ENCODE data around the gene ATP1A3. TPM values are rescaled to one million over a fixed set of nuclear protein-coding genes. Genes with fewer than 3 reads are reported as not detected.

Gene ATP1A3
- total and polyA plus RNA-seq, 2 donors (not counting 1 experiment from before 2014, with no cell fraction given) = 1.2 to 3.8 TPM

DNA sequence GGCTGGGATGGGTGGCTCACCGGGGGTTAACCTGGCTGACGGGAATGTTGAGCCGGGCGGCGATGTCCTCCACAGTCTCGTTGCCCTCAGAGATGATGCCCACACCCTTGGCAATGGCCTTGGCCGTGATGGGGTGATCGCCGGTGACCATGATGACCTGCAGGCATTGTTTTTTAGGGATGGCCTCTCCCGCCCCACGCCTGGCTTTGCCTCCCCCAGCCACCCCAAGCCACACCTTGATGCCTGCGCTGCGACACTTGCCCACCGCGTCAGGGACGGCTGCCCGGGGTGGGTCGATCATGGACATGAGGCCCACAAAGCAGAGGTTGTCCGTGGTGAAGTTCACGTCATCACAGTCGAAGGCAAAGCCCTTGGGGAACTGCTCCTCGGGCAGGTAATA lies 16.1 kb downstream of the ATP1A3 start:
- no peaks in the 10 kb centered on the region for H3K4me1 Mint-ChIP-seq
- H2AFZ ChIP-seq (ENCODE audit: insufficient read depth, low read depth, low read length, poor library complexity, severe bottlenecking) = no peak overlapping the region
- no peak for ATAC-seq (ENCODE audit: low read depth)
- no peak overlapping the region for H3K9ac ChIP-seq (ENCODE audit: low read length)
- no peak for DNase-seq
- no peak overlapping the region for H3K27ac ChIP-seq (ENCODE audit: low read length in 2 of 2)
- H3K9me3 Mint-ChIP-seq (ENCODE audit: insufficient read depth) = no peaks in the 10 kb centered on the region
- no peak overlapping the region for H3K4me3 ChIP-seq (ENCODE audit: control extremely low read depth in 1 of 5, extremely low read depth in 1 of 5, insufficient read depth in 1 of 5, low read depth in 2 of 5, low read length in 4 of 5)
- H3K4me3 Mint-ChIP-seq = no peak overlapping the region
- ChIA-PET CTCF (no interaction called here), POLR2A (no interaction called here)
- intact Hi-C loops (cut with micrococcal nuclease) = no loop called here
- H3K27ac Mint-ChIP-seq = no peak overlapping the region
- no peaks in the 10 kb centered on the region for H3K27me3 Mint-ChIP-seq
- H3K4me1 ChIP-seq (ENCODE audit: control insufficient read depth in 2 of 2, insufficient read depth in 2 of 2, low read length in 2 of 2) = no peaks in the 10 kb centered on the region
- no peaks in the 10 kb centered on the region for H3K36me3 ChIP-seq (replicated peaks in 1 of 2; ENCODE audit: control extremely low read depth in 1 of 2, control insufficient read depth in 1 of 2, extremely low read depth in 1 of 2, insufficient read depth in 2 of 2, low read length in 1 of 2)
- no peaks in the 10 kb centered on the region for H3K9me3 ChIP-seq (ENCODE audit: control extremely low read depth in 1 of 3, control insufficient read depth in 2 of 3, insufficient read depth in 1 of 3, low read length in 2 of 3)
- WGBS (ENCODE audit: insufficient coverage) = 97% methylated on average over 22 of the region's 22 CpGs
- H4K20me1 ChIP-seq (ENCODE audit: control insufficient read depth, insufficient read depth, low read length, poor library complexity, severe bottlenecking) = no peaks in the 10 kb centered on the region
- TF ChIP-seq EZH2 (IDR thresholded peaks at IDR 0.05; ENCODE audit: borderline replicate concordance, insufficient read depth, low read depth, low read length, poor library complexity, severe bottlenecking) = no peak
- H3K4me2 ChIP-seq (replicated peaks; ENCODE audit: low read depth, low read length, poor library complexity, severe bottlenecking) = no peak overlapping the region
- no peaks in the 10 kb centered on the region for H3K27me3 ChIP-seq (replicated peaks in 1 of 4; ENCODE audit: control extremely low read depth in 1 of 4, control insufficient read depth in 3 of 4, insufficient read depth in 4 of 4, low read length in 3 of 4)
- no peaks in the 10 kb centered on the region for H3K79me2 ChIP-seq (ENCODE audit: control insufficient read depth, insufficient read depth, low read length)

DNA sequence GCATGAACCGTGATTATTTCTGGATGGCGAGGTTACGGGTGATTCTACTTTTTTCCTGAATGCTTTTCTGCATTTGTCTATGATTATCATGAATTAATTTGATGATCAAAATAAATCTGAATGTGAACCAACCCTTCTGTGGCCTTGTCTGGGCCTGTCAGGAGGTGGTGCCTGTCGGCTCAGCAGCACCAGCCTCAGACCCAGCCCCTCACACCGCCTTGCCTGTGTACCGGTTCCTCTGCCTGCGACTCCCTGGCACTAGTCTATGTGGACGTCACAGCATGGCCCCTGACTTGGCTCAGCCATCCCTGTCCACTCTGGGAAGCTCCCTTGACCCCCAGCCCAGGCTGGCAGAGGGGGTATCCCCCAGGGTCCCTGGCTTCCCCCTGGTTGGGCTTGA lies 19.4 kb downstream of the ATP1A3 start:
- POLR2A ChIA-PET = no interaction called here
- intact Hi-C loops (cut with micrococcal nuclease) = no loop called here

More for the DNA sequence above, 19.4 kb downstream of the ATP1A3 start:
- ATAC-seq (ENCODE audit: low read depth) = no peak
- Histone ChIP-seq H3K9me3 (ENCODE audit: control extremely low read depth in 1 of 3, control insufficient read depth in 2 of 3, insufficient read depth in 1 of 3, low read length in 2 of 3) (no peaks in the 10 kb centered on the region), H3K4me2 (replicated peaks; ENCODE audit: low read depth, low read length, poor library complexity, severe bottlenecking) (no peak overlapping the region), H3K4me1 (ENCODE audit: control insufficient read depth in 2 of 2, insufficient read depth in 2 of 2, low read length in 2 of 2) (no peaks in the 10 kb centered on the region), H2AFZ (ENCODE audit: insufficient read depth, low read depth, low read length, poor library complexity, severe bottlenecking) (no peak overlapping the region), H3K27me3 (replicated peaks in 1 of 4; ENCODE audit: control extremely low read depth in 1 of 4, control insufficient read depth in 3 of 4, insufficient read depth in 4 of 4, low read length in 3 of 4) (no peaks in the 10 kb centered on the region), H3K79me2 (ENCODE audit: control insufficient read depth, insufficient read depth, low read length) (no peaks in the 10 kb centered on the region), H3K36me3 (replicated peaks in 1 of 2; ENCODE audit: control extremely low read depth in 1 of 2, control insufficient read depth in 1 of 2, extremely low read depth in 1 of 2, insufficient read depth in 2 of 2, low read length in 1 of 2) (no peaks in the 10 kb centered on the region), H3K9ac (ENCODE audit: low read length) (no peak overlapping the region), H3K27ac (ENCODE audit: low read length in 2 of 2) (no peak overlapping the region), H3K4me3 (ENCODE audit: control extremely low read depth in 1 of 5, extremely low read depth in 1 of 5, insufficient read depth in 1 of 5, low read depth in 2 of 5, low read length in 4 of 5) (no peak overlapping the region), H4K20me1 (ENCODE audit: control insufficient read depth, insufficient read depth, low read length, poor library complexity, severe bottlenecking) (no peaks in the 10 kb centered on the region)
- WGBS (ENCODE audit: insufficient coverage) = 90% methylated on average over 4 of the region's 8 CpGs
- Mint-ChIP-seq H3K4me3 (no peak overlapping the region), H3K4me1 (no peaks in the 10 kb centered on the region), H3K27ac (no peak overlapping the region), H3K9me3 (ENCODE audit: insufficient read depth) (no peaks in the 10 kb centered on the region), H3K27me3 (no peaks in the 10 kb centered on the region)
- DNase-seq = no peak
- TF ChIP-seq, protein P1, sequence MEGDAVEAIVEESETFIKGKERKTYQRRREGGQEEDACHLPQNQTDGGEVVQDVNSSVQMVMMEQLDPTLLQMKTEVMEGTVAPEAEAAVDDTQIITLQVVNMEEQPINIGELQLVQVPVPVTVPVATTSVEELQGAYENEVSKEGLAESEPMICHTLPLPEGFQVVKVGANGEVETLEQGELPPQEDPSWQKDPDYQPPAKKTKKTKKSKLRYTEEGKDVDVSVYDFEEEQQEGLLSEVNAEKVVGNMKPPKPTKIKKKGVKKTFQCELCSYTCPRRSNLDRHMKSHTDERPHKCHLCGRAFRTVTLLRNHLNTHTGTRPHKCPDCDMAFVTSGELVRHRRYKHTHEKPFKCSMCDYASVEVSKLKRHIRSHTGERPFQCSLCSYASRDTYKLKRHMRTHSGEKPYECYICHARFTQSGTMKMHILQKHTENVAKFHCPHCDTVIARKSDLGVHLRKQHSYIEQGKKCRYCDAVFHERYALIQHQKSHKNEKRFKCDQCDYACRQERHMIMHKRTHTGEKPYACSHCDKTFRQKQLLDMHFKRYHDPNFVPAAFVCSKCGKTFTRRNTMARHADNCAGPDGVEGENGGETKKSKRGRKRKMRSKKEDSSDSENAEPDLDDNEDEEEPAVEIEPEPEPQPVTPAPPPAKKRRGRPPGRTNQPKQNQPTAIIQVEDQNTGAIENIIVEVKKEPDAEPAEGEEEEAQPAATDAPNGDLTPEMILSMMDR (IDR thresholded peaks at IDR 0.05) = no peak
- CTCF ChIA-PET = no interaction called here

All from B cell (primary cell).